HepG2 (cell line): ENCODE results near the gene CAMTA2. TPM values are rescaled to one million over a fixed set of nuclear protein-coding genes. Genes with fewer than 3 reads are reported as not detected.

Experiments
- BATF2 ChIP-seq: sonication (generic); formaldehyde crosslinking; IDR thresholded peaks from 2 replicates; pipeline ENCODE4 v1.8.0; 2022; ENCODE audit warnings: mild to moderate bottlenecking, missing genetic modification reagents, moderate library complexity
- ELF1 ChIP-seq: sonication (generic); formaldehyde crosslinking; IDR thresholded peaks from 2 replicates; pipeline ENCODE4 v1.4.0; 2020; ENCODE audit warnings: missing genetic modification reagents
- FOXA3 ChIP-seq: IDR thresholded peaks from 2 replicates; pipeline ENCODE4 v1.6.1; 2016; ENCODE audit warnings: missing genetic modification reagents, missing compliant biosample characterization
- FOXK1 ChIP-seq: sonication (generic); formaldehyde crosslinking; IDR thresholded peaks from 2 replicates; pipeline ENCODE4 v1.4.0; 2020; ENCODE audit warnings: low read depth, missing genetic modification reagents, borderline replicate concordance
- GFI1 ChIP-seq: sonication (generic); formaldehyde crosslinking; IDR thresholded peaks from 2 replicates; pipeline ENCODE4 v1.5.0; 2020; ENCODE audit warnings: missing genetic modification reagents, mild to moderate bottlenecking, borderline replicate concordance
- HHEX ChIP-seq: IDR thresholded peaks from 2 replicates; pipeline ENCODE4 v1.6.1; 2016; ENCODE audit warnings: control low read depth
- HMGA1 ChIP-seq: sonication (generic); formaldehyde crosslinking; conservative IDR thresholded peaks from 2 replicates; pipeline ENCODE4 v1.4.0; 2020; ENCODE audit warnings: missing genetic modification reagents
- ISX ChIP-seq: sonication (generic); formaldehyde crosslinking; conservative IDR thresholded peaks from 2 replicates; pipeline ENCODE4 v1.5.0; 2020; ENCODE audit warnings: missing genetic modification reagents
- JDP2 ChIP-seq: sonication (generic); formaldehyde crosslinking; IDR thresholded peaks from 2 replicates; pipeline ENCODE4 v1.8.1; 2022; ENCODE audit warnings: missing genetic modification reagents, borderline replicate concordance
- NFE2 ChIP-seq: sonication (generic); formaldehyde crosslinking; IDR thresholded peaks from 2 replicates; pipeline ENCODE4 v1.4.0; 2020; ENCODE audit warnings: missing genetic modification reagents
- NR3C1 ChIP-seq: sonication (generic); formaldehyde crosslinking; IDR thresholded peaks from 2 replicates; pipeline ENCODE4 v1.4.0; 2020; ENCODE audit warnings: missing genetic modification reagents
- RBM22 ChIP-seq: fragments of 200-400 bp; formaldehyde crosslinking; optimal IDR thresholded peaks from 2 replicates; pipeline ENCODE3; 2017; ENCODE audit warnings: mild to moderate bottlenecking, low read length, moderate library complexity
- RFXANK ChIP-seq: IDR thresholded peaks from 2 replicates; pipeline ENCODE4 v1.6.1; 2016
- SMAD1 ChIP-seq: sonication (generic); formaldehyde crosslinking; IDR thresholded peaks from 2 replicates; pipeline ENCODE4 v1.4.0; 2020; ENCODE audit warnings: missing genetic modification reagents, low read depth, mild to moderate bottlenecking, borderline replicate concordance
- SP1 ChIP-seq, 2 experiments: fragments of 450-650 bp in 1 of 2; sonication (generic) in 1 of 2; formaldehyde crosslinking in 1 of 2; IDR thresholded peaks; 2 replicates each; pipeline versions ENCODE4 v1.4.0 to v1.6.1; 2016 to 2020; ENCODE audit warnings: missing genetic modification reagents in 1 of 2
- THRA ChIP-seq: sonication (generic); formaldehyde crosslinking; IDR thresholded peaks from 2 replicates; pipeline ENCODE4 v1.4.0; 2020; ENCODE audit warnings: missing genetic modification reagents, borderline replicate concordance
- ZKSCAN1 ChIP-seq: fragments of 150-350 bp; IDR thresholded peaks from 2 replicates; pipeline ENCODE4 v1.6.1; 2014; ENCODE audit warnings: low read length
- ZNF180 ChIP-seq: sonication (generic); formaldehyde crosslinking; IDR thresholded peaks from 2 replicates; pipeline ENCODE4 v1.4.0; 2020; ENCODE audit warnings: low read depth, missing genetic modification reagents, borderline replicate concordance
- ZNF264 ChIP-seq: sonication (generic); formaldehyde crosslinking; IDR thresholded peaks from 2 replicates; pipeline ENCODE4 v1.4.0; 2020; ENCODE audit warnings: missing genetic modification reagents
- ZNF7 ChIP-seq: IDR thresholded peaks from 2 replicates; pipeline ENCODE4 v1.6.1; 2016; ENCODE audit warnings: missing biosample characterization, missing genetic modification reagents
- ZSCAN29 ChIP-seq: sonication (generic); formaldehyde crosslinking; conservative IDR thresholded peaks from 2 replicates; pipeline ENCODE4 v1.4.0; 2020; ENCODE audit warnings: mild to moderate bottlenecking, missing genetic modification reagents
- polyA plus RNA-seq, 8 experiments: library from polyadenylated mRNA; depleted of rRNA in 3 of 8; stranded (reverse) in 7 of 8; unstranded in 1 of 8; fragments of >200 nt; fragmentation: Illumina TruSeq in 4 of 8; extraction: Trizol in 4 of 8; gene quantifications; 2 replicates each; pipeline versions ENCODE4 v1.2.1 to v1.2.3, GENCODE V29; 2011 to 2016; ENCODE audit warnings: low read depth in 4 of 8, missing spikeins in 1 of 8, mixed read lengths in 1 of 8; ENCODE audit not compliant: insufficient read depth in 1 of 8
- total RNA-seq, 5 experiments: library from RNA; depleted of rRNA; stranded (reverse); fragments of >200 nt; fragmentation: Illumina TruSeq; extraction: Trizol; gene quantifications; 2 replicates each; pipeline ENCODE4 v1.2.3, GENCODE V29; 2016; ENCODE audit warnings: low read depth in 1 of 5
- TF ChIP-seq, protein P1 (sequence below): sonication (generic); formaldehyde crosslinking; IDR thresholded peaks from 2 replicates; pipeline ENCODE4 v1.5.0; 2020; ENCODE audit warnings: missing genetic modification reagents, mild to moderate bottlenecking, borderline replicate concordance
- TF ChIP-seq, protein P2 (sequence below): sonication (generic); formaldehyde crosslinking; IDR thresholded peaks from 2 replicates; pipeline ENCODE4 v1.8.1; 2022; ENCODE audit warnings: mild to moderate bottlenecking, missing genetic modification reagents
- TF ChIP-seq, protein P3 (sequence below): sonication (generic); formaldehyde crosslinking; IDR thresholded peaks from 2 replicates; pipeline ENCODE4 v1.4.0; 2020; ENCODE audit warnings: missing genetic modification reagents

The CAMTA2 gene
- total and polyA plus RNA-seq, 2 of the 13 experiments (the other 11 are each of a cell fraction or from before 2014, with no cell fraction given), result 4.1 to 7.1 TPM

- no peak for TF ChIP-seq JDP2
- no peak for TF ChIP-seq ISX (CRISPR knock-in tag)
- TF ChIP-seq ZKSCAN1, result no peak
- TF ChIP-seq ELF1 (CRISPR knock-in tag), result no peak; the same call in none of the 2 replicates
- TF ChIP-seq HHEX, result no peak
- TF ChIP-seq FOXA3 (CRISPR knock-in tag), result peak; percentile 24
- no peak for TF ChIP-seq NR3C1 (CRISPR knock-in tag)
- TF ChIP-seq HMGA1, result no peak
- TF ChIP-seq RFXANK (CRISPR knock-in tag), result no peak
- TF ChIP-seq NFE2, result no peak
- 0 out of 2 replicates have a peak, but pooled peaks have one; percentile 28 for TF ChIP-seq SMAD1 (CRISPR knock-in tag)
- TF ChIP-seq ZNF7 (CRISPR knock-in tag), result no peak
- TF ChIP-seq FOXK1 (CRISPR knock-in tag), result peak; percentile 72; the same call in 1 of the 2 replicates
- peak; percentile 53 for TF ChIP-seq RBM22
- no peak for TF ChIP-seq ZSCAN29 (CRISPR knock-in tag)
- TF ChIP-seq GFI1 (CRISPR knock-in tag), result no peak
- TF ChIP-seq, protein P1, sequence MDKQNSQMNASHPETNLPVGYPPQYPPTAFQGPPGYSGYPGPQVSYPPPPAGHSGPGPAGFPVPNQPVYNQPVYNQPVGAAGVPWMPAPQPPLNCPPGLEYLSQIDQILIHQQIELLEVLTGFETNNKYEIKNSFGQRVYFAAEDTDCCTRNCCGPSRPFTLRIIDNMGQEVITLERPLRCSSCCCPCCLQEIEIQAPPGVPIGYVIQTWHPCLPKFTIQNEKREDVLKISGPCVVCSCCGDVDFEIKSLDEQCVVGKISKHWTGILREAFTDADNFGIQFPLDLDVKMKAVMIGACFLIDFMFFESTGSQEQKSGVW (CRISPR knock-in tag), result no peak
- no peak for TF ChIP-seq THRA (CRISPR knock-in tag)
- TF ChIP-seq, protein P2, sequence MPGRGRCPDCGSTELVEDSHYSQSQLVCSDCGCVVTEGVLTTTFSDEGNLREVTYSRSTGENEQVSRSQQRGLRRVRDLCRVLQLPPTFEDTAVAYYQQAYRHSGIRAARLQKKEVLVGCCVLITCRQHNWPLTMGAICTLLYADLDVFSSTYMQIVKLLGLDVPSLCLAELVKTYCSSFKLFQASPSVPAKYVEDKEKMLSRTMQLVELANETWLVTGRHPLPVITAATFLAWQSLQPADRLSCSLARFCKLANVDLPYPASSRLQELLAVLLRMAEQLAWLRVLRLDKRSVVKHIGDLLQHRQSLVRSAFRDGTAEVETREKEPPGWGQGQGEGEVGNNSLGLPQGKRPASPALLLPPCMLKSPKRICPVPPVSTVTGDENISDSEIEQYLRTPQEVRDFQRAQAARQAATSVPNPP (CRISPR knock-in tag), result no peak
- no peak for TF ChIP-seq ZNF264 (CRISPR knock-in tag)
- peak; percentile 99 for TF ChIP-seq SP1 (IDR thresholded peaks at IDR 0.05)
- no peak for TF ChIP-seq SP1 (CRISPR knock-in tag; IDR thresholded peaks at IDR 0.05)
- TF ChIP-seq BATF2 (CRISPR knock-in tag), result no peak
- no peak for TF ChIP-seq ZNF180
- TF ChIP-seq, protein P3, sequence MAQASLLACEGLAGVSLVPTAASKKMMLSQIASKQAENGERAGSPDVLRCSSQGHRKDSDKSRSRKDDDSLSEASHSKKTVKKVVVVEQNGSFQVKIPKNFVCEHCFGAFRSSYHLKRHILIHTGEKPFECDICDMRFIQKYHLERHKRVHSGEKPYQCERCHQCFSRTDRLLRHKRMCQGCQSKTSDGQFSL (CRISPR knock-in tag), result no peak; the same call in 1 of the 2 replicates
Measured at GRCh38 chr17:4939796-4940554, 47.5 kb downstream of the CAMTA2 start, which contains the start of the genes RNF167 and SLC25A11 (continued).
